Activated naive CD4-positive, alpha-beta T cell treated with anti-CD3 and anti-CD28 coated beads for 36 hours (primary cell): ENCODE data around the gene HNRNPA2B1. TPM values are rescaled to one million over a fixed set of nuclear protein-coding genes. Genes with fewer than 3 reads are reported as not detected.
"Not testable (repeated sequence)": the region's sequence is repeated elsewhere in the genome, so short reads cannot be mapped to it uniquely, and the experiment has no call there.

Source experiments
- CTCF ChIA-PET: fragments of 350-600 bp; sonication (Branson Sonifier 250); formaldehyde crosslinking; loops from one replicate; lab custom pipeline; 2021; ENCODE audit warnings: antibody characterized with exemption; lab: Charles Lee
- DNase-seq: peaks from one replicate; pipeline ENCODE4 v3.0.0-alpha.2; 2020
- H3K27ac Mint-ChIP-seq: one replicate; pipeline ENCODE4 v1.8.0; 2021; ENCODE audit warnings: mild to moderate bottlenecking, mixed read lengths
- H3K27me3 Mint-ChIP-seq: one replicate; pipeline ENCODE4 v1.8.0; 2021; ENCODE audit warnings: low read depth, mixed read lengths
- H3K36me3 Mint-ChIP-seq: one replicate; pipeline ENCODE4 v1.8.0; 2021; ENCODE audit warnings: low read depth, mixed read lengths
- H3K4me1 Mint-ChIP-seq: one replicate; pipeline ENCODE4 v1.8.0; 2021; ENCODE audit warnings: low read depth, mixed read lengths
- H3K4me3 Mint-ChIP-seq: one replicate; pipeline ENCODE4 v1.8.0; 2021; ENCODE audit warnings: mild to moderate bottlenecking, moderate library complexity, mixed read lengths
- H3K9me3 Mint-ChIP-seq: one replicate; pipeline ENCODE4 v1.8.0; 2021; ENCODE audit warnings: mixed read lengths
- intact Hi-C: fragments of 100-400 bp; cut with micrococcal nuclease; formaldehyde crosslinking; loops from one replicate; pipeline ENCODE4 v1.15.1; 2023
- total RNA-seq, 2 experiments: library from RNA; stranded (reverse); gene quantifications; one replicate each; pipeline ENCODE4 v1.2.3, GENCODE V29; 2021

The HNRNPA2B1 gene
- total RNA-seq, 2 experiments from 2014 or later: 925 to 950 TPM

DNA sequence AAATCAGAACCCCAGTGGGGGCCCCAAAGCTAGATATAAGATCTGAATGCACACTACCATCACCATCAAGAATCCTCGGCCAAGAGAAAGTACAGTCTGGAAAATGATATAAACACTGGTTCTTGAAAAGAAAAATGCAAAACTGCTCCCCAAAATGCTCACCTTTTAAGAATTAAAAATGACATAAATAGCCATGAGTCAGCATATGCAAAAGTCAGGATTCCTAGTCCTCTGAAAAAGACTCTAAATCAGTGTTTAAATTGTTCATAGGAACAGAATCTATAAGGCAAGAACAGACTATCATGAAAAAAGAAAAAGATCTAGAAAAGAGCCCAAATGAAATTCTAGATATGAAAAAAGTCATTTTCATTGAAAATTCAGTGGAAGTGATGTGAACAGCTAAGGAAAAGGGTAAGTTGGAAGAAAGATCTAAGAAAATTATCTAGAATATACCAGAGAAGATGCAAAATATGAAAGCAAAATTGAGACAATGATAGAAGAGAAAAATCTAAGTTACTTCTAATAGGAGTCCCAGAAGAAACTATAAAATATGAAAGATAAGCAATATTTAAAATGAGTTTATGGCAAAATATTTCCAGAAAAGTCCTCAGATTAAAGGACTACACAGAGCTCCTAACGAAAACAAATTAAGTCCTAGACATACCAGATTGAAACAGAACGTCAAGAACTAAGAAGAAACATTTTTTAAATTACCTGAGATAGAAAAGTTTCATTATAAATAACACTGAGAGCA, 18.9 kb downstream of the HNRNPA2B1 start:
- Mint-ChIP-seq H3K36me3 (peaks cover 34% of the 10 kb centered on the region), H3K9me3 (no peaks in the 10 kb centered on the region), H3K27ac (peak overlapping the region; percentile 60), H3K4me3 (no peak overlapping the region), H3K27me3 (no peaks in the 10 kb centered on the region), H3K4me1 (peaks cover 33% of the 10 kb centered on the region)
- no peak for DNase-seq
- CTCF ChIA-PET: interaction anchor here (1.1 to 2.8 kb wide), 5 partner anchors 15 to 91 kb away, joined by 3 to 7 read pairs (median 5); no protein-coding TSS in a partner anchor
- intact Hi-C loops: no loop called here

DNA sequence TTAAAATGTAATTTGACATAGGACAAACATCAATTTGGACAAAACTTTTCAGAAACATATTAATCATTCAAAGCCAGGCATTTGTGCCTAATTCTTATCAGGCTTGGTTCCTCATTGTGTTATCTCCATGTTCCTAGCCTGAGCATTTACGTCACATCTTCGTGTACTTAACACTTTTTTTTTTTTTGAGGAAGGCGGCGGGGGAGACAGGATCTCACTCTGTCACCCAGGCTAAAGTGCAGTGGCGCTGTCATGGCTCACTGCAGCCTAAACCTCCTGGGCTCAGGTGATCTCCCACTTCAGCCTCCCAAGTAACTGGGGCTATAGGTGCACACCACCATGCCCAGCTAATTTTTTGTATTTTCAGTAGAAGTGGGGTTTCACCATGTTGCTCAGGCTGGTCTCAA, 19.8 kb downstream of the HNRNPA2B1 start:
- no peak for DNase-seq
- CTCF ChIA-PET: interaction anchor here (0.7 to 2.8 kb wide), 8 partner anchors 9 to 288 kb away, joined by 3 to 7 read pairs (median 4); no protein-coding TSS in a partner anchor
- Mint-ChIP-seq H3K27ac (no peak overlapping the region), H3K27me3 (no peaks in the 10 kb centered on the region), H3K9me3 (no peaks in the 10 kb centered on the region), H3K36me3 (peaks cover 29% of the 10 kb centered on the region), H3K4me1 (peaks cover 27% of the 10 kb centered on the region), H3K4me3 (no peak overlapping the region)
- intact Hi-C loops: no loop called here

DNA sequence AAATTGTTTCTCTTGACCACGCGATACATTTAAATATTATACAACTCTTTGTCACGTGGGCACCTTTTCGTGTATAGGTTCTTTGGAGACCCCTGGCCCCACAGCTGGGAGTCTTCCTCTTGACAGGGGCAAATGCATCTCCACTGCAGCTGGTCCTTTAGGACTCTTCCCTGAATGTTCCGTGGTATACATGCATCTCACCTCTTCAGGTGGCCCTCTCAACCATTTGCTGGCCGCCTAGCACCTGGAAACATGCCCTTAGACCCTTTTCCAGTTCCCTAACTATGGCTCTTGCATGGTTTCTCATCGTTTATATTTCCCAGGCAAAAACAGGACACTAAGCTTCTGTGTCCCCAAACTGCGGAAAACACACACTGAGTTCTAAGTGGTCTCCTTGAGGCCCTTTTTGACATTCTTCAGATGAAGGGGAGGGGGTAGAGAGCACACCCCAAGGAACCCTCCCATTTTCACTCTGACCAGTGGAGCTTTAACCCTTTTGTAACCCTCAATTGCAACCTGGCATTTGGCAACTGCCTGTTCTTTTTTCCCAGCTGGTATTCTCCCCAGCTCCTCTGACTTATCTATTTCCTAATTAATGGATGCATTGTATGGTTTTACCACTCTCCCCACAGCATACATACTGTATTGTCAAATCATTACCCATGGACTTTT, 20.6 kb downstream of the HNRNPA2B1 start:
- Mint-ChIP-seq H3K4me3 (no peak overlapping the region), H3K36me3 (peaks cover 23% of the 10 kb centered on the region), H3K4me1 (peaks cover 18% of the 10 kb centered on the region), H3K9me3 (no peaks in the 10 kb centered on the region), H3K27me3 (no peaks in the 10 kb centered on the region), H3K27ac (peak overlapping the region; percentile 14)
- no peak for DNase-seq
- CTCF ChIA-PET: interaction anchor here (0.8 to 2.8 kb wide), 5 partner anchors 9 to 287 kb away, joined by 3 to 7 read pairs (median 4); no protein-coding TSS in a partner anchor
- intact Hi-C loops: no loop called here

DNA sequence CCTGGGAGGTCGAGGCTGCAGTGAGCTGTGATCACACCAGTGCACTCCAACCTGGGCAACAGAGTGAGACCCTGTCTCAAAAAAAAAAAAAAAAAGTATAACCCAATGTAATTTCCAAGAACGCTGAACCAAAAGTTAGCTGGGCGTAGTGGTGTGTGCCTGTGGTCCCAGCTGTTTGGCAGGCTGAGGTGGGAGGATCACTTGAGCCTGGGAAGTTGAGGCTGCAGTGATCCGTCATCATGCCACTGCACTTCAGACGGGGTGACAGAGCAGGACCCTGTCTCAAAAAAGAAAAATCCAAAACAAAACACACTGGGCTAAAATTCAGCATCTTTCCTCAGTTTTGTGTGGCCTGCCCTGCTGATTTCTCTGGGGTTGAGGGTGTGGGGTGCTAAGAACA, 21.1 kb downstream of the HNRNPA2B1 start:
- no peak overlapping the region for H3K27ac Mint-ChIP-seq
- H3K4me3 Mint-ChIP-seq: no peak overlapping the region
- peaks cover 22% of the 10 kb centered on the region for H3K36me3 Mint-ChIP-seq

DNA sequence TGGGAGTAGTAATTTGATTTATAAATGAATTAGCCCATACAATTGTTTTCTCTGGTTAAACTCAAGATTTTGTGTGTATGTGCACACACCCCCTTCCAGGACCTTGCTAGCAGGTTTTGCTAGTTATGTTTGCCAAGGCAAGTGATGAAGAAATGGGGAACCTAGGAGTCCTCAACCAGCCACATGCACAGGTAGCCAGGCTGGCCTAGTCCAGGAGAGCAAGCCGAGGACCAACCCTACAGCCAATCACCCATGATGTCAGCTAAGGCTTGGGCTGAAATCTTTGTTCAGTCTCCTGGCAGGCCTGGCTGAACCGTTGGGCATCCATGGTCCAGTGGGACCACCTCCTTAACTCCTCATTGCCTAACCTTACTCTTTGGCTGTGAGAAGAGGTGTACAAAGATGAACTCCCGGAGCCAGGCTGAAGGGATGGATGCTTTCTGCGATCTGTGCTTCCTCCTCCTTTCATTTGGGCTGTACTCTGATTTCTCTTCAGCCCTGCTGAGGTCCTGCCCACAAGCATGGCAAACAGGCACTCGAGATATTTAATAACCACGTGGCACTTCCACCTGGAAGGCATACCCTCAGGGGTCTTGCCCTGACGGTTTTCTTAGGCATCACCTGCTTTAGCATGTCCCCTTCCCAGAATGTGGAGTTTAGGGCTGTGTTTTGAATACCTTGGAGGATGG, 22.1 kb downstream of the HNRNPA2B1 start:
- no peaks in the 10 kb centered on the region for H3K27me3 Mint-ChIP-seq

More for the DNA sequence above, 21.1 kb downstream of the HNRNPA2B1 start:
- intact Hi-C loops: no loop called here
- CTCF ChIA-PET: interaction anchor here (0.8 to 2.8 kb wide), 3 partner anchors 8 to 87 kb away, joined by 4 to 7 read pairs (median 4); no protein-coding TSS in a partner anchor
- Mint-ChIP-seq H3K9me3 (no peaks in the 10 kb centered on the region), H3K27me3 (no peaks in the 10 kb centered on the region), H3K4me1 (peaks cover 16% of the 10 kb centered on the region)
- DNase-seq: no peak

DNA sequence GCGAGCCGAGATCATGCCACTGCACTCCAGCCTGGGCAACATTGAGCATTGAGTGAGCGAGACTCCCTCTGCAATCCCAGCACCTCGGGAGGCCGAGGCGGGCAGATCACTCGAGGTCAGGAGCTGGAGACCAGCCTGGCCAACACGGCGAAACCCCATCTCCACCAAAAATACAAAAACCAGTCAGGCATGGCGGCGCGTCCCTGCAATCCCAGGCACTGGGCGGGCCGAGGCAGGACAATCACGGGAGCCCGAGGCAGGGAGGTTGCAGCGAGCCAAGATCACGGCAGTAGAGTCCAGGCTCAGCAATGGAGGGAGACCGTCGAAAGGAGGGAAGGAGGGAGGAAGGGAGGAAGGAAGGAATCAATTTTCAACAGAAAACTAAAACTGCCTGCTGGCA, 23.3 kb downstream of the HNRNPA2B1 start:
- H3K27ac Mint-ChIP-seq, H3K27me3 Mint-ChIP-seq, CTCF ChIA-PET, H3K4me3 Mint-ChIP-seq, intact Hi-C loops, H3K9me3 Mint-ChIP-seq, DNase-seq: not testable (repeated sequence)
- H3K36me3 Mint-ChIP-seq: peaks cover 20% of the 10 kb centered on the region
- H3K4me1 Mint-ChIP-seq: peaks cover 16% of the 10 kb centered on the region

More for the DNA sequence above, 22.1 kb downstream of the HNRNPA2B1 start:
- H3K4me1 Mint-ChIP-seq: peaks cover 16% of the 10 kb centered on the region
- intact Hi-C loops: no loop called here
- H3K36me3 Mint-ChIP-seq: peaks cover 20% of the 10 kb centered on the region
- CTCF ChIA-PET: no interaction called here
- no peaks in the 10 kb centered on the region for H3K9me3 Mint-ChIP-seq
- no peak for DNase-seq
- no peak overlapping the region for H3K27ac Mint-ChIP-seq
- H3K4me3 Mint-ChIP-seq: no peak overlapping the region

DNA sequence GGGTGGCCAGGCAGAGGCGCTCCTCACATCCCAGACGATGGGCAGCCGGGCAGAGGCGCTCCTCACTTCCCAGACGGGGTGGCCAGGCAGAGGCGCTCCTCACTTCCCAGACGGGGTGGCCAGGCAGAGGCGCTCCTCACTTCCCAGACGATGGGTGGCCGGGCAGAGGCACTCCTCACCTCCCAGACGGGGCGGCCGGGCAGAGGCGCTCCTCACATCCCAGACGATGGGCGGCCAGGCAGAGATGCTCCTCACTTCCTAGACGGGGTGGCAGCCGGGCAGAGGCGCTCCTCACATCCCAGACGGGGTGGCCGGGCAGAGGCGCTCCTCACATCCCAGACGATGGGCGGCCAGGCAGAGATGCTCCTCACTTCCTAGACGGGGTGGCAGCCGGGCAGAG, 23.9 kb downstream of the HNRNPA2B1 start:
- H3K27me3 Mint-ChIP-seq, H3K9me3 Mint-ChIP-seq, intact Hi-C loops, CTCF ChIA-PET, H3K27ac Mint-ChIP-seq, H3K4me3 Mint-ChIP-seq, DNase-seq: not testable (repeated sequence)
- peaks cover 20% of the 10 kb centered on the region for H3K36me3 Mint-ChIP-seq
- H3K4me1 Mint-ChIP-seq: peaks cover 16% of the 10 kb centered on the region

DNA sequence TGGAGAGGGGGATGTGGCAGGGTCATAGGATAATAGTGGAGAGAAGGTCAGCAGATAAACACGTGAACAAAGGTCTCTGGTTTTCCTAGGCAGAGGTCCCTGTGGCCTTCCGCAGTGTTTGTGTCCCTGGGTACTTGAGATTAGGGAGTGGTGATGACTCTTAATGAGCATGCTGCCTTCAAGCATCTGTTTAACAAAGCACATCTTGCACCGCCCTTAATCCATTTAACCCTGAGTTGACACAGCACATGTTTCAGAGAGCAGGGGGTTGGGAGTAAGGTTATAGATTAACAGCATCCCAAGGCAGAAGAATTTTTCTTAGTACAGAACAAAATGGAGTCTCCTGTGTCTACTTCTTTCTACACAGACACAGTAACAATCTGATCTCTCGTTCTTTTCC, 24.6 kb downstream of the HNRNPA2B1 start:
- CTCF ChIA-PET: interaction anchor here (0.7 kb wide), 1 partner anchor 114 kb away, joined by 4 read pairs; no protein-coding TSS in a partner anchor
- H3K27ac Mint-ChIP-seq, H3K9me3 Mint-ChIP-seq, H3K27me3 Mint-ChIP-seq, DNase-seq, intact Hi-C loops, H3K4me3 Mint-ChIP-seq: not testable (repeated sequence)
- Mint-ChIP-seq H3K4me1 (peaks cover 10% of the 10 kb centered on the region), H3K36me3 (peaks cover 18% of the 10 kb centered on the region)

DNA sequence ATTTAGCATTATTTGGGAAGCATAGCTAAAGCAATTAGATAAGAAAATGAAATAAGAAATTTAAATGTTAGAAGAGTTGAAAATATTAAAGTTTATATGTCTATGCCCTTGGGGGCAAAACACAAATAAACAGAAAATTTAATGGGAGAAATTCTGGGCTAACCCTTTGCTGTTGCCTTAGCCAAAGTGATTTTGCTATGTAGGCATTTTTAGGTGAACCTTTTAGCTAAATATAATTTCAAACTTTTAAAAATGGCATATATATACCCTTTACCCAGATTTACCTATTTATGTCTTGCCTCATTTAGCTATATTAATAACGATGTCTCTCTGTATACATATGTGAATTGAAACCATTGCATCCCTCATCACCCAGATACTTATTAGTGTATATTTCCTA, 28.5 kb downstream of the HNRNPA2B1 start:
- no peak for DNase-seq
- no peaks in the 10 kb centered on the region for H3K9me3 Mint-ChIP-seq
- H3K36me3 Mint-ChIP-seq: peaks cover 24% of the 10 kb centered on the region
- H3K27ac Mint-ChIP-seq: no peak overlapping the region
- no peaks in the 10 kb centered on the region for H3K27me3 Mint-ChIP-seq
- CTCF ChIA-PET: interaction anchor here (1.0 to 1.5 kb wide), 2 partner anchors 8 to 80 kb away, joined by 4 to 5 read pairs; no protein-coding TSS in a partner anchor
- peaks cover 19% of the 10 kb centered on the region for H3K4me1 Mint-ChIP-seq
- intact Hi-C loops: no loop called here
- H3K4me3 Mint-ChIP-seq: no peak overlapping the region

DNA sequence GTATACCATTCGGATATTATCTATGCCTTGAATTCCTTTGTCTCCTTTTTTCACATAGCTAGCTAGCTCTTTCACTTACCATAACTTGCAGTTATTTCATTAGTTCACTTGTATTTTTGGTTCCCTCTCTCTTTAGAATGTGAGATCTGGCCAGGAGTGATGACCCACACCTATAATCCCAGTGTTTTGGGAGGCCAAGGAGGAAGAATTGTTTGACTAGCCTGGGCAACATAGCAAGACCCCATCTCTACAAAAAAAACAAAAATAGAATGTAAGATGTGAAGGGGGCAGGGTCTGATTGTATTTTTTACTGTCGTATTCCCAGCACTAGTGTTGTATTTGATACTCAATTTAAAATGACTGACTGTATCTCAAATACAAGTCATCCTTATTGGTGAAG, 28.9 kb downstream of the HNRNPA2B1 start:
- Mint-ChIP-seq H3K9me3 (no peaks in the 10 kb centered on the region), H3K4me3 (no peak overlapping the region), H3K27ac (no peak overlapping the region), H3K36me3 (peaks cover 24% of the 10 kb centered on the region), H3K27me3 (no peaks in the 10 kb centered on the region), H3K4me1 (peaks cover 24% of the 10 kb centered on the region)
- intact Hi-C loops: no loop called here
- CTCF ChIA-PET: interaction anchor here (1.0 to 1.5 kb wide), 2 partner anchors 8 to 80 kb away, joined by 4 to 5 read pairs; no protein-coding TSS in a partner anchor
- no peak for DNase-seq

DNA sequence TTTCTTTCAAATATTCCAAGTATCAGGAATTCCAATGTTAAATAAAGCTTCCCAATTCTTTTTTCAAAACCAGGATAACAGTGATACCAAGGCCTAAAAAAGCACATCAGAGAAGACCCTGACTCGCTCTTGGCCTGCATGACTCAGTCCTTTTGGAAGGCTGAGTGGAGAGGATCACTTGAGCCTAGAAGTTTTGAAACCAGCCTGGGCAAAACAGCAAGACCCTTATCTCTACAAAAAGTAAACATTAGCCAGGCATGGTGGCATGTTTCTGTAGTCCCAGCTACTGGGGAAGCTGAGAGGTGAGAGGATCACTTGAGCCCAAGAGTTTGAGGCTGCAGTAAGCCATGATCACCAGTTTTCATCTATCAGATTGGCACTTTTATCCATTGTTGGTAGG, 29.9 kb downstream of the HNRNPA2B1 start:
- Mint-ChIP-seq H3K4me1 (peaks cover 33% of the 10 kb centered on the region), H3K27me3 (no peaks in the 10 kb centered on the region), H3K36me3 (peaks cover 24% of the 10 kb centered on the region), H3K4me3 (no peak overlapping the region), H3K9me3 (no peaks in the 10 kb centered on the region), H3K27ac (no peak overlapping the region)
- CTCF ChIA-PET: interaction anchor here (0.7 to 1.5 kb wide), 3 partner anchors 9 to 80 kb away, joined by 4 read pairs; no protein-coding TSS in a partner anchor
- intact Hi-C loops: no loop called here
- no peak for DNase-seq

DNA sequence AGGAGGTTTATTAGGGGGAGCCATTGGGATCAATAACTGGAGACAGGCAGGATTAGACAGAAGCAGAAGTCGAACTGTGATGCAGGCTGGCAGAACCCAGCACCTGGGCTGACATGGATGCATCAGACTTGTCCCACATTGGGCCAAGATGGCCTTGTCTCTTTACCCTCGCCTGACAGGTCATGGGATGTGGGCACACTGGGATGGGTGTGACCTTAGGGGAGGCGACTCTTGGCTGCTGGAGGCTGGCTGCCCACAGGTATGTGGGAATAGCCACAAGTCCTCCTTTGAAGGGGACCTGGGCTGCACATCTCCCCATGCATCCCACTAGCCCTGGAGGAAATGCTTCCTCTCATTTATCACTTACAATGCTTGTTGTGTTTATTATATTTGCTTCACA, 31.3 kb downstream of the HNRNPA2B1 start:
- Mint-ChIP-seq H3K36me3 (peaks cover 24% of the 10 kb centered on the region), H3K27ac (no peak overlapping the region), H3K27me3 (no peaks in the 10 kb centered on the region), H3K4me3 (no peak overlapping the region), H3K9me3 (peaks cover under 1% of the 10 kb centered on the region), H3K4me1 (peaks cover 35% of the 10 kb centered on the region)
- no peak for DNase-seq
- CTCF ChIA-PET: no interaction called here
- intact Hi-C loops: no loop called here
